Thoracic aorta (tissue), 2 donors: Measurements from ENCODE around the gene FOXS1. TPM values are rescaled to one million over a fixed set of nuclear protein-coding genes. Genes with fewer than 3 reads are reported as not detected.
A peak's percentile ranks its signal among the peaks of the same experiment; 100 is the strongest.

Source experiments
- ATAC-seq: fragments of 150-250 bp; one replicate; pipeline ENCODE4 v1.8.0; 2017; ENCODE audit warnings: low read depth; ENCODE audit not compliant: insufficient number of reproducible peaks, low FRiP score
- DNase-seq: peaks from one replicate; pipeline ENCODE4 v3.0.0-alpha.2; 2020; ENCODE audit warnings: low spot score
- H3K27ac ChIP-seq, 2 donors: fragments of 200-600 bp; sonication (generic); 1 replicate in 1 of 2; 2 replicates in 1 of 2; pipeline ENCODE4 v1.5.1; 2016; ENCODE audit warnings: mild to moderate bottlenecking in 2 of 2, moderate library complexity in 2 of 2
- H3K27me3 ChIP-seq: fragments of 200-600 bp; sonication (generic); replicated peaks from 2 replicates; pipeline ENCODE4 v1.6.0; 2016; ENCODE audit warnings: mild to moderate bottlenecking; ENCODE audit not compliant: insufficient read depth
- H3K36me3 ChIP-seq: fragments of 200-600 bp; sonication (generic); one replicate; pipeline ENCODE4 v1.5.1; 2016
- H3K4me1 ChIP-seq, 2 donors: fragments of 200-600 bp; sonication (generic); 1 replicate in 1 of 2; 2 replicates in 1 of 2; pipeline versions ENCODE4 v1.5.1 to v1.6.0; 2016; ENCODE audit warnings: low read depth in 2 of 2, mild to moderate bottlenecking in 1 of 2; ENCODE audit not compliant: control insufficient read depth in 1 of 2
- H3K4me3 ChIP-seq: fragments of 200-600 bp; sonication (generic); 2 replicates; pipeline ENCODE4 v1.5.1; 2016; ENCODE audit warnings: mild to moderate bottlenecking
- H3K9me3 ChIP-seq: fragments of 200-600 bp; sonication (generic); 2 replicates; pipeline ENCODE4 v1.5.1; 2016
- CTCF ChIP-seq: fragments of 200-600 bp; sonication (generic); IDR thresholded peaks from one replicate; pipeline ENCODE4 v1.5.1; 2019; ENCODE audit warnings: antibody characterized with exemption
- total RNA-seq, 2 donors: library from RNA; depleted of rRNA; stranded (reverse); fragments of >200 nt; gene quantifications; one replicate each; pipeline versions ENCODE4 v1.1.0 to v1.2.3, GENCODE V29; 2016

FOXS1 gene
- total RNA-seq, 2 donors from 2014 or later = 13.9 to 44.5 TPM

GRCh38 chr20:31822421-31823330 lies 22.7 kb downstream of the FOXS1 start:
- DNase-seq = peak; percentile 74
- ATAC-seq = peak; percentile 85
- TF ChIP-seq CTCF = peak; percentile 99
- peaks cover 0 to 47% of the 10 kb centered on the region in 2 donors for H3K4me1 ChIP-seq
- H3K27ac ChIP-seq = peak overlapping the region; percentile 75
- H3K36me3 ChIP-seq = no peaks in the 10 kb centered on the region
- peak overlapping the region; percentile 22 for H3K4me3 ChIP-seq
- no peaks in the 10 kb centered on the region for H3K27me3 ChIP-seq
- H3K9me3 ChIP-seq = no peaks in the 10 kb centered on the region

- TF ChIP-seq CTCF = no peak
- Histone ChIP-seq H3K36me3 (no peaks in the 10 kb centered on the region), H3K27ac (peak overlapping the region; percentile 75), H3K4me1 (peaks cover 0 to 47% of the 10 kb centered on the region in 2 donors), H3K9me3 (no peaks in the 10 kb centered on the region), H3K27me3 (no peaks in the 10 kb centered on the region), H3K4me3 (no peak overlapping the region)
- DNase-seq = no peak
- no peak for ATAC-seq
Measured at GRCh38 chr20:31821427-31821826, 24.0 kb downstream of the FOXS1 start.

GRCh38 chr20:31820228-31820627 lies 25.2 kb downstream of the FOXS1 start:
- DNase-seq = no peak
- no peaks in the 10 kb centered on the region for H3K36me3 ChIP-seq
- H3K9me3 ChIP-seq = no peaks in the 10 kb centered on the region
- no peak overlapping the region for H3K4me3 ChIP-seq
- no peaks in the 10 kb centered on the region for H3K27me3 ChIP-seq
- no peak for TF ChIP-seq CTCF
- no peak overlapping the region for H3K27ac ChIP-seq
- no peak for ATAC-seq
- peaks cover 0 to 57% of the 10 kb centered on the region in 2 donors for H3K4me1 ChIP-seq

GRCh38 chr20:31819083-31819784 lies 26.2 kb downstream of the FOXS1 start, which contains the start of gene MYLK2:
Gene MYLK2, plus strand, starts transcription at chr20:31819356. Its CDS starts 225 bp downstream, at chr20:31819581.
- no peaks in the 10 kb centered on the region for H3K36me3 ChIP-seq
- ATAC-seq (no peak), DNase-seq (no peak)
- H3K9me3 ChIP-seq = no peaks in the 10 kb centered on the region
- no peak within 1 kb of the TSS for H3K4me3 ChIP-seq
- no peak within 1 kb of the TSS for H3K27ac ChIP-seq
- no peaks in the 10 kb centered on the region for H3K27me3 ChIP-seq
- no peak for TF ChIP-seq CTCF
- peaks cover 7 to 58% of the 10 kb centered on the region in 2 donors for H3K4me1 ChIP-seq

- H3K27me3 ChIP-seq = no peaks in the 10 kb centered on the region
- ATAC-seq (no peak), DNase-seq (no peak)
- TF ChIP-seq CTCF = no peak
- H3K4me1 ChIP-seq = peaks cover 12 to 58% of the 10 kb centered on the region in 2 donors
- H3K36me3 ChIP-seq = no peaks in the 10 kb centered on the region
- no peaks in the 10 kb centered on the region for H3K9me3 ChIP-seq
- no peak overlapping the region for H3K27ac ChIP-seq
- no peak overlapping the region for H3K4me3 ChIP-seq
Measured at GRCh38 chr20:31818376-31818908, 27.0 kb downstream of the FOXS1 start.
